22Rv1 (cell line): ENCODE data around the gene ZNF784.

Experiments used
- H3K27ac ChIP-seq: fragments of 450-650 bp; 2 replicates; pipeline ENCODE4 v1.5.1; 2017
- CTCF ChIP-seq: fragments of 450-650 bp; IDR thresholded peaks from 2 replicates; pipeline ENCODE4 v1.5.1; 2017; ENCODE audit warnings: mild to moderate bottlenecking
- ZFX ChIP-seq: fragments of 450-650 bp; IDR thresholded peaks from 2 replicates; pipeline ENCODE4 v1.6.1; 2017; ENCODE audit warnings: antibody characterized with exemption, borderline replicate concordance

Gene ZNF784

GRCh38 chr19:55624109-55625003, at the start of gene ZNF784:
ZNF784 (minus strand) TSS chr19:55624566; CDS start chr19:55624561, 5 bp downstream.
- TF ChIP-seq CTCF (no peak), ZFX (no peak)
- H3K27ac ChIP-seq = peak within 1 kb of the TSS; percentile 86

- TF ChIP-seq ZFX = no peak
- TF ChIP-seq CTCF = no peak
- H3K27ac ChIP-seq = peak overlapping the region; percentile 78
Observed at GRCh38 chr19:55673889-55674288, 49.5 kb upstream of the ZNF784 start.

GRCh38 chr19:55673465-55673864, 49.1 kb upstream of the ZNF784 start:
- peak overlapping the region; percentile 78 for H3K27ac ChIP-seq

GRCh38 chr19:55672418-55672817, 48.1 kb upstream of the ZNF784 start:
- H3K27ac ChIP-seq = no peak overlapping the region
- no peak for TF ChIP-seq ZFX
- TF ChIP-seq CTCF = no peak

More at GRCh38 chr19:55673465-55673864, 49.1 kb upstream of the ZNF784 start:
- TF ChIP-seq CTCF (no peak), ZFX (no peak)

- no peak overlapping the region for H3K27ac ChIP-seq
Observed at GRCh38 chr19:55671054-55671378, 46.6 kb upstream of the ZNF784 start.

GRCh38 chr19:55670280-55671053, 46.1 kb upstream of the ZNF784 start:
- TF ChIP-seq CTCF (no peak), ZFX (no peak)
- no peak overlapping the region for H3K27ac ChIP-seq

More at GRCh38 chr19:55671054-55671378, 46.6 kb upstream of the ZNF784 start:
- TF ChIP-seq ZFX (no peak), CTCF (no peak)
